ENCODE measurements around the gene TIMM22.
"Not testable (repeated sequence)": the region's sequence is repeated elsewhere in the genome, so short reads cannot be mapped to it uniquely, and the experiment has no call there.

Gene TIMM22

GRCh38 chr17:1042486-1042885, 45.6 kb downstream of the TIMM22 start:
- no peak for DNase-seq

- DNase-seq: no peak
Measured at GRCh38 chr17:1043601-1044251, 46.8 kb downstream of the TIMM22 start.

GRCh38 chr17:1044387-1045009, 47.6 kb downstream of the TIMM22 start:
- DNase-seq: not testable (repeated sequence)

- DNase-seq: no peak
Measured at GRCh38 chr17:1045456-1045855, 48.5 kb downstream of the TIMM22 start.

- DNase-seq: no peak
Measured at GRCh38 chr17:1047177-1047878, 50.4 kb downstream of the TIMM22 start.

GRCh38 chr17:1047879-1048470, 51.0 kb downstream of the TIMM22 start:
- no peak for DNase-seq

- not testable (repeated sequence) for DNase-seq
Measured at GRCh38 chr17:1048516-1049115, 51.7 kb downstream of the TIMM22 start.

- DNase-seq: no peak
Measured at GRCh38 chr17:1049446-1050225, 52.7 kb downstream of the TIMM22 start.

- no peak for DNase-seq
Measured at GRCh38 chr17:1050246-1050995, 53.5 kb downstream of the TIMM22 start.

- DNase-seq: no peak
Measured at GRCh38 chr17:1050996-1051925, 54.3 kb downstream of the TIMM22 start.
